Measurements from ENCODE around the gene KLHL17.

The KLHL17 gene

DNA sequence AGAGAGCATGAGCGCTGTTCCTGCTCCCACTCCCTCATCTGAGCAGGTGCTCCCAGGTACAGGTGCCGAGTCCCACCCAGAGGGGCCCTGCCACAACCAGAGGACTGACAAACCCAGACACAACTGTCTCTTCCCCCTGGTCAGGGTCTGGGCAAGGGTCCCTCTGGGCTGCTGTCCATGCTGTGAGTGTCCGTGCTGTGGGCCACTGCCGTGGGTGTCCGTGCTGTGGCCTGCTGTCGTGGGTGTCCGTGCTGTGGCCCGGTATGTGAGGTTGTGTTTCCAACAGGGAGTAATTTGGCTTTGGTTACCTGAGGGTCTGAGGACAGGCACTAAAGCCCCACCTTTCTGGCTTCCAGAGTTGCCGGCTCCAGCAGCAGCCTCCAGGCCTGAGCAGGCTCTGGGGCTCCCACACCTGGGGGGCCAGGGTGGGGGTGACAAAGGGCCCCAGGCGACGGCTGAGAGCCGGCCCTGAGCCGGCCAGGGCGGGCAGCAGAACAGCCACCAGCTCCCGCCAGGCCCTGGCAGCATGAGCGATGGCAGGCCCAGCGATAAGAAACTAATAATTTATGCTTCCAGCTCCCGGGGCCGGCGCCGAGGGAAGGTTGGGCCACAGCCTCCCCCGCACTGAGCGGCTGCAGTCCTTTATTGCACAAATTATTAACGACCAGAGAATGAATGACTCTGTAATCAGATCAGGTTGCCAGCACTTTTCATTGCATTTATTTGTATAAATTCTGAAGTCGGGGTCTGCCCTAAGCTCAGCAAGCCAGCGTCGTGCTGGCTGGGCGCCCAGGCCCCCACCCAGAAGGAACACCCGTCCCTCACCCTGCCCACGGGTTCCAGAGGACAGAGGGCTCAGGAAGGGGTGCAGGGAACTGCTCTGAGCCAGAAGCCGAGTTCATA, 44.0 kb upstream of the KLHL17 start:
- peaks cover 97% of the 10 kb centered on the region for H3K27me3 ChIP-seq (ENCODE audit: insufficient read depth, low read depth)
- TF ChIP-seq, protein P1, sequence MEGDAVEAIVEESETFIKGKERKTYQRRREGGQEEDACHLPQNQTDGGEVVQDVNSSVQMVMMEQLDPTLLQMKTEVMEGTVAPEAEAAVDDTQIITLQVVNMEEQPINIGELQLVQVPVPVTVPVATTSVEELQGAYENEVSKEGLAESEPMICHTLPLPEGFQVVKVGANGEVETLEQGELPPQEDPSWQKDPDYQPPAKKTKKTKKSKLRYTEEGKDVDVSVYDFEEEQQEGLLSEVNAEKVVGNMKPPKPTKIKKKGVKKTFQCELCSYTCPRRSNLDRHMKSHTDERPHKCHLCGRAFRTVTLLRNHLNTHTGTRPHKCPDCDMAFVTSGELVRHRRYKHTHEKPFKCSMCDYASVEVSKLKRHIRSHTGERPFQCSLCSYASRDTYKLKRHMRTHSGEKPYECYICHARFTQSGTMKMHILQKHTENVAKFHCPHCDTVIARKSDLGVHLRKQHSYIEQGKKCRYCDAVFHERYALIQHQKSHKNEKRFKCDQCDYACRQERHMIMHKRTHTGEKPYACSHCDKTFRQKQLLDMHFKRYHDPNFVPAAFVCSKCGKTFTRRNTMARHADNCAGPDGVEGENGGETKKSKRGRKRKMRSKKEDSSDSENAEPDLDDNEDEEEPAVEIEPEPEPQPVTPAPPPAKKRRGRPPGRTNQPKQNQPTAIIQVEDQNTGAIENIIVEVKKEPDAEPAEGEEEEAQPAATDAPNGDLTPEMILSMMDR (conservative IDR thresholded peaks at IDR 0.05; ENCODE audit: low read depth, low read length) = no peak
- no peaks in the 10 kb centered on the region for H3K36me3 ChIP-seq (ENCODE audit: insufficient read depth)
- peaks cover 30% of the 10 kb centered on the region for H3K4me1 ChIP-seq (ENCODE audit: low read depth, poor library complexity, severe bottlenecking)
- no peak overlapping the region for H3K4me2 ChIP-seq
- no peak overlapping the region for H3K27ac ChIP-seq
- H2AFZ ChIP-seq (ENCODE audit: low read depth) = no peak overlapping the region
- no peak overlapping the region for H3K9ac ChIP-seq
- H3K4me3 ChIP-seq (IDR thresholded peaks at IDR 0.05; ENCODE audit: insufficient read depth, low read depth, low read length) = no peak overlapping the region
- H4K20me1 ChIP-seq (ENCODE audit: insufficient read depth) = no peaks in the 10 kb centered on the region
- no peaks in the 10 kb centered on the region for H3K79me2 ChIP-seq (ENCODE audit: insufficient read depth, low read depth)

DNA sequence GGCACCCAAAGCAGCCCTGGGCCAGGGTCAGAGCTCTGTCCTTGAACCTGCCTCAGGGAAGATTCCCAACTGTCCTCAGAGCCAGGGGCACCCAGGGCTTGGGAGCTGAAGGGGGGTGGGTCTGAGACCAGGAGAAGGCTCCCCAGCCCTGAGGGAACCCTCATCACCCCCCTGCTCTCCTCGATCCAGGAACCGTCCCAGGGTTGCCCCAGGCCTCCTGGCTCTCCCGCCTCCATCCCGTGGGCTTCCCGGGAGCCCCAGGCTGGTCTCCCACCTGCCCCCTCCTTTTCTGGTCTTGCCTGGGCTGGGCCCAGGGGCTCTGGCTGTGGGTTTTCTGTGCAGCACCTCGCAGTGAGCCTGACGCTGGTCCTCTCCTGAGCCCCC, 43.3 kb upstream of the KLHL17 start:
- Histone ChIP-seq H4K20me1 (ENCODE audit: insufficient read depth) (no peaks in the 10 kb centered on the region), H2AFZ (ENCODE audit: low read depth) (no peak overlapping the region), H3K9ac (no peak overlapping the region), H3K4me2 (no peak overlapping the region), H3K4me3 (IDR thresholded peaks at IDR 0.05; ENCODE audit: insufficient read depth, low read depth, low read length) (no peak overlapping the region), H3K4me1 (ENCODE audit: low read depth, poor library complexity, severe bottlenecking) (peaks cover 26% of the 10 kb centered on the region), H3K27me3 (ENCODE audit: insufficient read depth, low read depth) (peaks cover 99% of the 10 kb centered on the region), H3K27ac (no peak overlapping the region), H3K36me3 (ENCODE audit: insufficient read depth) (no peaks in the 10 kb centered on the region), H3K79me2 (ENCODE audit: insufficient read depth, low read depth) (no peaks in the 10 kb centered on the region)
- TF ChIP-seq, protein P1 (conservative IDR thresholded peaks at IDR 0.05; ENCODE audit: low read depth, low read length) = no peak

DNA sequence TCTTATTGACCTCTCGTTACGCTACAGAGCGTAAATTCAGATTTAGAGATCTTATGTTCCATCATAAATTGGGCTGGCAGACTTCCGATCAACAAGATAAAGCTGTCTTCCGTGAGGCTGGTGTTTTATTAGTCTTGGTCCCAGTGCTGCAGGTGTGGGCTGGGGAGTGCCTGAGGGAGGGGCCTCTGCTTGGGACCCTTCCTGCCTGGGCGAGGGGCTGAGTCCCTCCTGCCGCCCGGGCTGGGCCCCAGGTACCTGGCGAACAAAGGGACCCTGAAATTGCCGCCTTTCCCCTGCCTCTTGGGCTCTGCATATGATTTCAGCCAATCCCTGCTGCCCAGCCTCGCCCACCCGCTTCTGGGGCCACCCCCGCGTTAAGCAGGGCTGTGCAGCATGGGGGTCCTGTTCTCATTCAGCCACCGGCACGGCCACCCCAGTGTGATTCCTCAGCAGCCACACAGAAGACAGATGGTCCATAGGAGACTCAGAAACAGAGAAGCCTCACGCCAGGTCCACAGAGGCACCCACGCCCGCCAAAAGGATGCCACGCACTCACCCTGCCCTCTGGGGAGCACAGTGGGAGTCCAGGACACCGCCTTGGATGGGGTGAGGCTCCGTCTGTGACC, 42.8 kb upstream of the KLHL17 start:
- TF ChIP-seq, protein P1 (conservative IDR thresholded peaks at IDR 0.05; ENCODE audit: low read depth, low read length) = no peak
- no peak overlapping the region for H3K4me3 ChIP-seq (IDR thresholded peaks at IDR 0.05; ENCODE audit: insufficient read depth, low read depth, low read length)
- no peak overlapping the region for H3K4me2 ChIP-seq
- H3K79me2 ChIP-seq (ENCODE audit: insufficient read depth, low read depth) = no peaks in the 10 kb centered on the region
- H3K27ac ChIP-seq = no peak overlapping the region
- H4K20me1 ChIP-seq (ENCODE audit: insufficient read depth) = no peaks in the 10 kb centered on the region
- peaks cover 20% of the 10 kb centered on the region for H3K4me1 ChIP-seq (ENCODE audit: low read depth, poor library complexity, severe bottlenecking)
- H3K36me3 ChIP-seq (ENCODE audit: insufficient read depth) = no peaks in the 10 kb centered on the region
- no peak overlapping the region for H2AFZ ChIP-seq (ENCODE audit: low read depth)
- no peak overlapping the region for H3K9ac ChIP-seq
- peaks cover 99% of the 10 kb centered on the region for H3K27me3 ChIP-seq (ENCODE audit: insufficient read depth, low read depth)

DNA sequence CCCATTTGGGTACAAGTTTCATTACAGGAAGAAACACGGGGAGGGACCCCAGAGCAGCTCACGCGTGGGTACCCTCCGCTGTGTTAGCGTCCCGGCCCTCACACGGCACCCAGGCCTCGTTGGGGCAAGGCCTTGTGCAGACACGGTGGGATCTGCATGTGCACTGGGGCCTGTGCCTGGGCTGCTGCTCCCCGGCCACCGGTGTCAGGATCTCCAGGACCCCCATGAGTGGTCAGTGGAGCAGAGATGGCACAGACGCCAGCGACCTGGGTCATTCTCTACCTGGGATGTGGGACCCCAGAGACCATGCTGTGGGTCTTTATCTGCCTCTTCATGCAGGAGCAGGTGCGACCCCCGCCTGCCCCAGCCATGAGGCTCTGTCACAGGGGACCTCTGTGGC, 42.0 kb upstream of the KLHL17 start:
- Histone ChIP-seq H3K9ac (no peak overlapping the region), H4K20me1 (ENCODE audit: insufficient read depth) (no peaks in the 10 kb centered on the region), H3K36me3 (ENCODE audit: insufficient read depth) (no peaks in the 10 kb centered on the region), H3K27me3 (ENCODE audit: insufficient read depth, low read depth) (peaks cover 99% of the 10 kb centered on the region), H3K27ac (no peak overlapping the region), H3K79me2 (ENCODE audit: insufficient read depth, low read depth) (no peaks in the 10 kb centered on the region), H3K4me3 (IDR thresholded peaks at IDR 0.05; ENCODE audit: insufficient read depth, low read depth, low read length) (no peak overlapping the region), H2AFZ (ENCODE audit: low read depth) (no peak overlapping the region), H3K4me2 (no peak overlapping the region), H3K4me1 (ENCODE audit: low read depth, poor library complexity, severe bottlenecking) (peaks cover 23% of the 10 kb centered on the region)
- TF ChIP-seq, protein P1 (conservative IDR thresholded peaks at IDR 0.05; ENCODE audit: low read depth, low read length) = no peak

Measured in KMS-11 (cell line).